Measurements from ENCODE around the gene CAP2.
"Not testable (repeated sequence)": the region's sequence is repeated elsewhere in the genome, so short reads cannot be mapped to it uniquely, and the experiment has no call there.

CAP2 gene

DNA sequence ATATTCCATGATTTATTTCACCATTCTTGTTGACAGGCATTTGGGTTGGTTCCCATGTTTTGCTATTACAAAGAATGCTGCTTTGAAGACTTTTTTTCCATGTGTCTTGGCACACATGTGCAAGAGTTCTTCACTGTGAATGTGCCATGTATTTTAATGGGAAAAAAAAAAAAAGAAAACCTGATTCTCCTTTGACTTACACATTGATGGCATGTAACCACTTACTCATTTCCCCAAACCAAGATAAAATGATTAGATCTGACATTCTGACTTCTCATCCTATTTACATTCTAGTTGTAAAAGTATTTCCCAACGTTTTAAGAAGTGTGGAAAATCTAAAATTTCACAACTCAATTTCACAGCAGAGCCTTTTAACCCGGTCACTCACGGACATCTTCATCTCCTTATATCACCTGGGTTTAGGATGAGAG is 4.4 kb downstream of the CAP2 start:
- DNase-seq: no peak

GRCh38 chr6:17405181-17405943 is 12.0 kb downstream of the CAP2 start:
- DNase-seq: not testable (repeated sequence)

DNA sequence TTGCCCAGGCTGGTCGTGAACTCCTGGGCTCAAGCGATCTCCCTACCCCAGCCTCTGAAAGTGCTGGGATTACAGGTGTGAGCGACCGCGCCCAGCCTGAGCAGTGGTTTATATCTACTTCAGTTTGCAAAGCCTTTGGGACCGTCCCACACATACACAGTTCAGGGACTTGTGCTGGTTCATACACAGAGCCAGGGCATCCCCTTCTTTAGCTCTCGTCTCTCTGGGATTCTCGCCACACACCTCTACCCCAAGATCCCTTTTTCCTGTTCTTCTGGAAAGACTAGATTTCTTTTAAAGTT is 12.5 kb downstream of the CAP2 start:
- no peak for DNase-seq

DNA sequence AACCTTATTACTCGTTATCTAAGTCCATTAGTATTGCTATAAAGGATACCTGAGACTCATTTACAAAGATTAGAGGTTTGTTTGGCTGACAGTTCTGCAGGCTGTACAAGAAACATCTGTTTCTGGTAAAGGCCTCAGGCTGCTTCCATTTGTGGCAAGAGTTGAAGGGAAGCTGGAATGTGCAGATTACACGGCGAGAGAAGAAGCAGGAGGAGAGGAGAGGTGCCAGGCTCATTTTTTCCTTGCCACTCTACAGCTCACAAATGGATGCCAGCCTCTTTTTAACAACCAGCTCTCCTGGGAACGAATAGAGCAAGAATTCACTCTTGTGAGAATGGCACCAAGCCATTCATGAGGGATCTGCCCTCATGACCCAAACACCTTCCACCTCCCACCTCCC is 14.7 kb downstream of the CAP2 start:
- DNase-seq: no peak

- no peak for DNase-seq
Observed at GRCh38 chr6:17410281-17410680, 16.9 kb downstream of the CAP2 start.

GRCh38 chr6:17413313-17413750 is 19.9 kb downstream of the CAP2 start:
- DNase-seq: no peak

DNA sequence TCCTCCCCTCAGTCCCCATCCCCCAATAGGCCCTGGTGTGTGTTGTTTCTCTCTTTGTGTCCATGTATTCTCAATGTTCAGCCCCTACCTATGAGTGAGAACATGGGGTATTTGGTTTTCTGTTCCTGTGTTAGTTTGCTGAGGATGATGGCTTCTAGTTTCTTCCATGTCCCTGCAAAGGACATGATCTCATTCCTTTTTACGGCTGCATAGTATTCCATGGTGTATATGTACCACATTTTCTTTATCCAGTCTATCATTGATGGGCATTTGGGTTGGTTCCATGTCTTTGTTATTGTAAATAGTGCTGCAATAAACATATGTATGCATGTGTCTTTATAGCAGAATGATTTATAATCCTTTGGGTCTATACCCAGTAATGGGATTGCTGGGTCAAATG is 21.0 kb downstream of the CAP2 start:
- not testable (repeated sequence) for DNase-seq

GRCh38 chr6:17415321-17415720 is 21.9 kb downstream of the CAP2 start:
- no peak for DNase-seq

DNA sequence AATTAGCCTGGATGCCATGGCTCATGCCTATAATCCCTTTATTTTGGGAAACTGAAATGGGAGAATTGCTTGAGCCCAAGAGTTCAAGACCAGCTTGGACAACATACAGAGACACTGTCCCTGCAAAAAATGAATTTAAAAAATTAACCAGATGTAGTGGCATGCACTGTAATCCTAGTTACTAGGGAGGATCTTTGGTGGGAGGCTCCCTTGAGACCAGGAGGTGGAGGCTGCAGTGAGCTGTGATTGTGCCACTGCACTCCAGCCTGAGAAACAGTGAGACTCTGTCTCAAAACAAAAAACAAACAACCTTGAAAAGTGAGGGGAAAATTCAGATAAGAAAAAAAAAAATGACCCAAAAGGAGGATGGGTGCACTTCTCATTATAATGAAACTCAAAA is 23.4 kb downstream of the CAP2 start:
- no peak for DNase-seq

DNA sequence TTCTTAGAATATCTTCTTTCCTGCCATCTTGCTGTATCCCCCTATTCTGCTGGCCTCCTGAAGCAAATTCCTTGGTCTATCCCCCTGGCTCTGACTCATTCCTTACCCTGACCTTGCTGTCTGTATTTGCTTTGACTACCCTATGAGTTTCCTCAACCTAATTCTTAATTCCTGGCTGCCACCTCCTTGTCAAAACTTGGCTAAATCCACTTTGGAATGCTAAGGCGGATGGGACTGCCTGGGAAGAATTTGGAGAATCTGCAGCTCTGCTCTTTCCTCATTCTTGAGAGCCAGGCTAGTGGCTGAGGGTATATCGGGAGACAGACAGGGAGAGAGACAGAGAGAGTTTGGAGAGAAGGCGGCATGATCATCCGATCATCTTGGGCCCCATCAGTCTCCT is 24.4 kb downstream of the CAP2 start:
- no peak for DNase-seq

DNA sequence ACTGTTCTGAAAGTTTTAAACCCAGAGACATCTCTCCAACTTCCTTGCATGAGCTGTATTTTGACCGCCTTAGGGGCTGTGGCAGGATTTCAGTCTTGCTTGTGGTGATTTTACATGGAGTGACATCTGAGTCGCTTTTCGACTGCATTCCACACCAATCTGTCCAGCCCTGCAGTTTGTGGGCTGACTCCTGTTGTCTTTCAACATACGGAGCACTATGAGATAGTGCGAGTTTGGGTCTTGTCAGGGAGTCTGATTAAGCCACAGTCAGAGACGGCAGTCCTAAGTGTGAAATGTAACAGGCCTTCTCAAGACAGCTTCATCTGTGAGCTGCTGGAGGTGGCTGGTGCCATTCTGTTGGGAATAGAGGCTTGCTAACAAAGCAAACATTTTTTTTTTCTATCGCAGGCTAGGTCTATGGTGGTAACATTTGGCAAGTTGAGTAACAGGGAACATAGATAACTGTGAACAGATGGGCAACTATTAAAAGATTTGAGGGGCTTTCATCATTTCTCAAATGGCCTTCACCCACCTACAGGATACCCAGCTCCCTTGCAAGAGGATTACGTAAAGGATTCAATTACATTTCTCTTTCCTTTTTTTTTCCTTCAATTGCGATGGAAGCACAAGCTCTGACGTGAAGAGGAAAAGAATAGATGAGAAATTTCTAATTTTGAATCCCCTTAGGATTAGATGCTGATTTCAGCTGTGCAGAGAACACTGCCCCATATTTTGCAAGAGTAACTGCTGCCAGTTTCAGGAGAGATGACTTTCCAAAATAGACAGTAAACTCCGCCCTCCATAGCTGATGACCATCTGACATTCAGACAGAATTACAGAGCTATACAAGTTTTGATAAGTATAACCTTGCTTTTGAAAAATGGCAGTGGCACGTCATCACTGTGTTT is 25.1 kb downstream of the CAP2 start:
- DNase-seq: no peak

- no peak for DNase-seq
Observed at GRCh38 chr6:17419189-17419575, 25.8 kb downstream of the CAP2 start.

- no peak for DNase-seq
Observed at GRCh38 chr6:17420368-17420767, 27.0 kb downstream of the CAP2 start.

DNA sequence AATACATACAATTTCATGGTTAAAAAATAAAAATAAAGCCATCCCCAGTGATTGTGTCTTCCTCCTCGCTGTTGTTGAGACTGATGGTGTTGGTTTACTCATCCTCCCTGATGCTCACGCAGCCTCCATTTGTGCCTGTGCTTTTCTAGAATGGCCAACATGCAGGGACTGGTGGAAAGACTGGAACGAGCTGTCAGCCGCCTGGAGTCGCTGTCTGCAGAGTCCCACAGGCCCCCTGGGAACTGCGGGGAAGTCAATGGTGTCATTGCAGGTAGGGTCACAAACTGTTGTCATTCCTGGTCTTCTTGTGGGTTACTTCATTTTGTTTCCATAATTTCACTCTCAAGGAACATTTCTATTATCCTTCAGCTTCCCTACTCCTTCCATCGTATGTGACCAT is 28.0 kb downstream of the CAP2 start:
- DNase-seq: no peak

GRCh38 chr6:17423026-17423425 is 29.6 kb downstream of the CAP2 start:
- DNase-seq: no peak

- DNase-seq: no peak
Observed at GRCh38 chr6:17427062-17427461, 33.7 kb downstream of the CAP2 start.

DNA sequence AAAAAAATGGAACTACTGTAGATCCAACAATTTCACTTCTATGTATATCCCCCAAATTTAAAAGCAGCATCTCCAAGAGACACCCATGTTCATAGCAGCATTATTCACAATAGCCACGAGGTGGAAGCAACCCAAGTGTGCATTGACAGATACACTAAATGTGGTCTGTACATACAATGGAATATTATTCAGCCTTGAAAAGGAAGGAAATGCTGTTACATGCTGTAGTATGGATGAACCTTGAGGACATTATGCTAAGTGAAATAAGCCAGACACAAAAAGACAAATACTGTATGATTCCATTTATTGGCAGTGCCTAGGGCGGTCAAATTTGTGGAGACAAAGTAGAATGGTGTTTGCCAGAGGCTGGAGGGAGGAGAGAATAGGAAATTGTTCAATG is 34.2 kb downstream of the CAP2 start:
- no peak for DNase-seq

DNA sequence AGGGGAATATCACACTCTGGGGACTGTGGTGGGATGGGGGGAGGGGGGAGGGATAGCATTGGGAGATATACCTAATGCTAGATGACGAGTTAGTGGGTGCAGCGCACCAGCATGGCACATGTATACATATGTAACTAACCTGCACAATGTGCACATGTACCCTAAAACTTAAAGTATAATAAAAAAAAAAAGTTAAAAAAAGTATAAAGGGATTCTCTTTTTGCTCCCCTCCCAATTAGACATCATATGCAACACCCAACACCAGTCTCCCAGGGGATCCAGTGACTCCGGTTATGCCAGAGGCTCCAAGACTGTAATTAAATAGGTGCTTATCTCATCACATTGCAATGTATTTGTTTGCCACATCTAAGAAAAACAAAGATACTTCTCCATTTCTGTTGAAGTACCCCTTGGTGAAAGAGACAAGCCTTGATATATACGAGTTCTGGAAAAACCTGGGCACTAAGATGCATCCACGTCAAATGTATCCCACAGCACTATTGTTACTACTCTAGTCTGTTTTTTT is 35.3 kb downstream of the CAP2 start:
- not testable (repeated sequence) for DNase-seq

DNA sequence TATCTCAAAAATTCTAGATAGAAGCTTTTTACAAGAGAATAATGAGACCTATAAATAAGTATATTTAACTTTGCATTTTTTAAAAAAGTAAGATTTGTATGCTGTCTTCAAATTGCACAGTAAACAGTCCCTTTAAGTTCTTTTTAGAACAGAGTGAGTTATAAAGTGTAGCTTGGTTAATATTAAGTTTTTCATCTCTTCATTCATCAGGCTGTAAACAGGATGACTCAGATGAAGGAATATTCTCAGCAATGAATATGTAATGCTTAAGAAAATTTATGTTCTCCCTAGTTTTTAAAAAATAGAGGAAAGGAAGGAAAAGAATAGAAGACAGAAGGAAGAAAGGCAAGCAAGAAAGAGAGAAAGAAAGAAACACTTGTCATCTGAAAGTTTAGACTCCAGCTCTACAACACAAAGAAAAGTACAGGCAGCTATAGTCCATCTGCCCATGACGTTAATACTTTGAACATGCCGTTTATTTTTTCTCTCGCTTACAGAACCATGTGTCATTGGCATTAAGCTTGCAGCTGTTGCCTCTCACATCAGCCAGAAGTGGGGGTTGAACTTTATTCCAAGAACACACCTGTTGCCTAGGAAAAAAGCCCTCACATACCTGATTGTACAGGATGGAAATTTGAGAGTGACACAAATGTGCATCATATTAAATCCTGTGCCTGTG is 36.1 kb downstream of the CAP2 start:
- DNase-seq: no peak

GRCh38 chr6:17431581-17431980 is 38.2 kb downstream of the CAP2 start:
- no peak for DNase-seq

DNA sequence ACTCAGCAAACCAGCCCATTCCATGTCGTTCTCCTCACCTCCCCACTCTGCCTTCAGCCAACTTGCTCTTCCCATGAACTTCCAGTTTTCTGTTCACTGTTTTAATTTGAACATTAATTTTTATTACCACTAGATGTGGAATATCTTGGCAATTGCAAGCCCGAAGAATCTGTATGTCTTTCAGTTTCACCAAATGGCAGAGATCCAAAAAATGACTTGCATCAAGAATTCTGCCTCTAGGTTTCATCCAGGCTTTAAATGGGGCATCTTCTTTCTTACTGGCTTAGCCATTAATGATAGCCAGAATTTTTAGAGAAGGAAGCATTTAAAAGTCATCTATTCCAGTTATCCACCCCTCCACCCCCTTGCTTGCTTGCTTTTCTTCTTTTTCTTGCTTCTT is 39.0 kb downstream of the CAP2 start:
- DNase-seq: no peak

DNA sequence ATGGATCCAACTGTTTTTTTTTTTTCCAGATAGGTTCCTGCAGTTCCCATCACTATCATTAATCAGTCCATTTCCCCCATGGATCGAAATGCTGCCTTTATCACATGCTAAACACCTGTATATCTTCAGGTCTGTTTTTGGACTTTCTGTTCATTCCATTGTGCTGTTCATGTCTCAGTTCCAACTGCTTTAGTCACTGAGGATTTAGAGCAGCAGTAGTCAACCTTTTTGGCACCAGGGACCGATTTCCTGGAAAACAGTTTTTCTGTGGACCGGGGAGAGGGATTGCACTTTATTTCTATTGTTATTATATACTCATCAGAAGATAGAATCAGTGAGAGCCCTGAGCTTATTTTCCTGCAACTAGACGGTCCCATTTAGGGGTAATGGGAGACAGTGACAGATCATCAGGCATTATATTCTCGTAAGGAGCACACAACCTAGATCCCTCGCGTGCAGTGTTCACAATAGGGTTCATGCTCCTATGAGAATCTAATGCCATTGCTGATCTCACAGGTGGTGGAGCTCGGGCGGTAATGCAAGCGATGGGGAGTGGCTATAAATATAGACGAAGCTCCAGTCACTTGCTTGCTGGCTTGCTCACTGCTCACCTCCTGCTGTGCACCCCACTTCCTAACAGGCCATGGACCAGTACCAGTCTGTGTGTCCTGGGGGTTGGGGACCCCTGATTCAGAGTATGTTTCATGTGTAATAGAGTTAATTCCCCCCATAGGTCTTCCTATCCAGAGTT is 46.0 kb downstream of the CAP2 start:
- no peak for DNase-seq

DNA sequence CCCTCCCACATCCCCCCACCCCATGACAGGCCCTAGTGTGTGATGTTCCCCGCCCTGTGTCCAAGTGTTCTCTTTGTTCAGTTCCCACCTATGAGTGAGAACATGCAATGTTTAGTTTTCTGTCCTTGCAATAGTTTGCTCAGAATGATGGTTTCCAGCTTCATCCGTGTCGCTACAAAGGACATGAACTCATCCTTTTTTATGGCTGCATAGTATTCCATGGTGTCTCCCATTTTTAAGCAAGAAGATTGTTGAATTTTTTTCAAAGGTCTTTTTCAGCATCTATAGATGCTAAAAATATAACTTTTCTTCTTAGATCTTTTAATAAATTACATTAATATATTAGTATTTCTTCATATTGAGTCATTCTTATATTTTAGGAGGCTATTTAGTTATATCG is 47.4 kb downstream of the CAP2 start:
- not testable (repeated sequence) for DNase-seq
